NCI-H146 treated with DMSO at 0.1 percent for 48 hours (cell line): ENCODE measurements around the gene COX6B1.
"Not testable (repeated sequence)": the region's sequence is repeated elsewhere in the genome, so short reads cannot be mapped to it uniquely, and the experiment has no call there.

ENCODE experiments used
- DNase-seq: peaks from one replicate; lab custom pipeline; 2025; ENCODE audit not compliant: unreplicated experiment; lab: John Stamatoyannopoulos, UW

Gene COX6B1

GRCh38 chr19:35665157-35665556 lies 17.0 kb downstream of the COX6B1 start:
- DNase-seq = no peak

DNA sequence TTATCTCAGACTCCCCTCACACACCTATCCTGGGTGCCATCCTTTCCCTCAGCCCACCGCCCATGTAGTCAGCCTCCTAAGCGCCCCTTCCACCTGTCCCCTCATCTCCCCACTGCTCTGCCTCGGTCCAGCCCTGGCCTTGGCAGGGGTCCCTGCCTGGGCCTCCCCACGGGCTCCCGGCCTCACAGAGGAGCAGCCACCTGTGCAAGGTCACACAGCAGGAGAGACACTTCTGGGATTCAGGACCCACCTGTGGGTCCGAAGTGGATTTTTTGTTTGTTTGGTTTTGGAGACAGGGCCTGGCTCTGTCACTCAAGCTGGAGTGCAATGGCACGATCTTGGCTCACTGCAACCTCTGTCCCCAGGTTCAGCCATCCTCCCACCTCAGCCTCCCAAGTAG lies 17.5 kb downstream of the COX6B1 start:
- no peak for DNase-seq

DNA sequence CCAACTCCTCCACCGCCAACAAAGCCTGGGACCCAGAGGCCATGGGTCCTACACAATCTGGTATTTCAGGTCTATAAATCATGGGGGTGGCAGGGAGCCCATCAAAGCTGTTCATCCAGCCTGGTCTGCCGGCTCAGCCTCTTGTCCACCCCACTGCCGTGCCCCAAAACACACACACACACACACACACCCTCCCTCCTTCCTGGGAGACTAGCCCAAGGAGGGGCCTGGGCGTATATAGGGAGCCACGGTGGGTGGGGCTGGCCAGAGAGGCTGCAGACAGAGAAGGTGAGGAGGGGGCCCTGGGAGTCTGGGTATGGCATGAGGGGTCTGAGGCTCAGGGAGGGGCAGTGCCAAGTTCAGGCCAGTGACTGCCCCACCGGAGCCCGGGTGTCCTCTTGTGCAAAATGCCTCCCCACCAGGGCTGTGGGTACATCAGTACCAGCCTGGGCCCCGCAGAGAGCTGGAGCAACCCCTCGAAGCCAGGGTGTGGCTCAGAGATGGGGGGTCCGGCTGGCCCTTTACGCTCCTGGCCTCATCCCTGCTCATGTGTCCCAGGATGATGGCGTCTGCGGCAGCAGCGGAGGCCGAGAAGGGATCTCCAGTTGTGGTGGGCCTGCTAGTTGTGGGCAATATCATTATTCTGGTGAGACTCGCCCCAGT lies 18.3 kb downstream of the COX6B1 start, which contains the start of gene UPK1A:
Gene UPK1A (plus strand): TSS at position 267 of the 663 bp plus-strand sequence. CDS start 296 bp downstream, at position 563.
- no peak for DNase-seq

GRCh38 chr19:35669566-35669965 lies 21.4 kb downstream of the COX6B1 start:
- no peak for DNase-seq

DNA sequence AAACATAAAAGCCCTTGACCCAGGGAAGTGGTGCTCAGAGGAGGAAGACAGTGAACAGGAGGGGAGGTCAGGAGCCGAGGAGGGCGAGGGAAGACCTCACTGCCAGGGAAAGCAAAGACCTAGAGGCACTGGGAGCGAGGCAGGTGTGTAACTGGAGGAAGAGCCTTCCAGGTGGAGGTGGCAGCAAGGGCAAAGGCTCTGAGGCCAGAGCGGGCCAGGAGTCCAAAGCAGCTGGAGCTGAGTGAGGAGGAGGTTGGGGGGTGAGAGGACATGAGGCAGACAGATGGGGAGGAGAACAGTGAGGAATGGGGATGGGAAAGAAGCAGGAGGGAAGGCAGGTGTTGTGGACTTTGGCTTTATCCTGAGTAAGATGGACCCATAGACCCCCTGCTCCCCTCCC lies 21.9 kb downstream of the COX6B1 start:
- DNase-seq = no peak

GRCh38 chr19:35670686-35671085 lies 22.6 kb downstream of the COX6B1 start:
- DNase-seq = no peak

GRCh38 chr19:35671818-35672217 lies 23.7 kb downstream of the COX6B1 start:
- peak; percentile 75 for DNase-seq

GRCh38 chr19:35673121-35673804 lies 25.1 kb downstream of the COX6B1 start:
- DNase-seq = peak; percentile 43

- DNase-seq = no peak
Measured at GRCh38 chr19:35675589-35676140, 27.5 kb downstream of the COX6B1 start.

DNA sequence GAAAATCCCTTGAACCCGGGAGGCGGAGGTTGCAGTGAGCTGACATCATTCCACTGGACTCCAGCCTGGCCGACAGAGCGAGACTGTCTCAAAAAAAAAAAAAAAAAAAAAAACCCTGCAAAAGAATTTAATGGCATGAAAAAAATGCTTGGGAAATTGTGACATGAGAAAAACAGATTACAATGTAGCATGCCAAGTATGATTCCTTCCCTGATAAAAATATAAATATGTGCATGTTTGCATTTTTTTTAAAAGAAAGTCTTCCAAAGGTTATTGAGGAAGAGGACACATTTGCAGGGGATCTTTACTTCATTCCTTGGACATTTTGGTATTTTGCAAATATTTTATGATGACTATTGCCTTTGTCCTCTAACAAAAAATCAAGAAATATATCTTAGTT lies 41.7 kb downstream of the COX6B1 start:
- DNase-seq = no peak

- DNase-seq = not testable (repeated sequence)
Measured at GRCh38 chr19:35691106-35691505, 43.0 kb downstream of the COX6B1 start.

- no peak for DNase-seq
Measured at GRCh38 chr19:35692010-35692409, 43.9 kb downstream of the COX6B1 start.

- no peak for DNase-seq
Measured at GRCh38 chr19:35693422-35693821, 45.3 kb downstream of the COX6B1 start.

- DNase-seq = peak; percentile 82
Measured at GRCh38 chr19:35693835-35694599, 45.9 kb downstream of the COX6B1 start.

- DNase-seq = no peak
Measured at GRCh38 chr19:35695895-35696422, 47.8 kb downstream of the COX6B1 start.

DNA sequence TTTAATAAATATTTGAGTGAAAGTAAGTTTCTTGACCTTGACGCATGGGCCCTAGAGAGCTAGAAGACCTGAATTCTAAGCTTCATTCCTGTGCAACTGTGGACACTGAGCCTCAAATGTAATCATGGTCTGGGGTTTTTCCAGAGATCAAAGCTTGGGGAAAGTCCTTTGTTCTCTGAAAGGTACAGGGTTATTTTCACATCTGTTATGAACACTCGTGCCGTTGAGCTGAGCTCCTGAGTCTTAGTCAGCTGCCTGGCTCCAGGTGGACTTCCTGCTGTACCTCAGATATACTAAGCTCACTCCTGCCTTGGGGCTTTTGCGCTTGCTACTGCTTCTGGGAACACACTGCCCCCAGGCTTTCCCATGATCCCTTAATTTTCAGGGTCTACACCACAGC lies 48.7 kb downstream of the COX6B1 start:
- no peak for DNase-seq

- DNase-seq = peak; percentile 98
Measured at GRCh38 chr19:35702223-35703012, 54.3 kb downstream of the COX6B1 start.

DNA sequence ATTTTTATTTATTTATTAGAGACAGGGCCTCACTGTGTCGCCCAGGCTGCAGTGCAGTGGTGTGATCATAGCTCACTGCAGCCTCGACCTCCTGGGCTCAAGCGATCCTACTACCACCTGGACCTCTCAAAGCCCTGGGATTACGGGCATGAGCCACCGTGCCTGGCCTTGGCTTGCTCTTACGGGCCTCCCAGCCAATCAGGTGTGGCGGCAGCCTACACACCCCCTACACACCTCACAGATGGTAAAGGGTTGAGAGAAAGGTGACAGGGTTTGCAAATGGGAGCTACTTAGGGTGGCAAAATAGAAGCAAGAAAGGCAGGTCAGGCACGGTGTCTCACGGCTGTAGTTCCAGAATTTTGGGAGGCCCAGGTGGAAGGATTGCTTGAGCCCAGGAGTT lies 55.2 kb downstream of the COX6B1 start:
- no peak for DNase-seq

GRCh38 chr19:35704218-35704617 lies 56.1 kb downstream of the COX6B1 start, which contains the start of gene ZBTB32:
Gene ZBTB32, plus strand, starts transcription at chr19:35704558. Its CDS starts 10,069 bp downstream, at chr19:35714627.
- no peak for DNase-seq
